ENCODE data around the gene DUOX2.
"Not testable (repeated sequence)": the region's sequence is repeated elsewhere in the genome, so short reads cannot be mapped to it uniquely, and the experiment has no call there.

DUOX2 gene

DNA sequence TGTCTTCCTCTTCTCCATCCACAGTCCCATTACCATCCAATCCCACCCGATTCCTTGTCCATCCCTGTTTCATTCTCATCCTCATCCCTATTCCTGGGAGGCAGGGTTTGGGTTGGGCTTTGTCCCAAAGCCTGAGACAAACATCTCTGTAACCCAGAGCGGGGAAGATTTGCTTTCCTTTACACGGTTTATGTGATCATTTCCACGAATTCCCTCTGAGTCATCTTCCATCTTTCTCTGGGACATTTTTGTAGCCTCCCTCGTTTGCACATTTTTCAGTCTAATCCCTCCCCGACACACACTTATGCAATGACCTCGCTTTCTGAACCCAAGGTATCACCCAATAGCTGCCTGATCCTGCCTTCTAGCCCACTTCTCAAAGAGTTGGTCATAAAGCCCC is 22.8 kb downstream of the DUOX2 start:
- no peak overlapping the region for H3K4me3 ChIP-seq (ENCODE audit: low read depth, low read length)
- TF ChIP-seq CTCF (IDR thresholded peaks at IDR 0.05; ENCODE audit: borderline replicate concordance, insufficient read depth, low read depth, low read length), result no peak

GRCh38 chr15:45089712-45090373 is 24.1 kb downstream of the DUOX2 start:
- TF ChIP-seq CTCF (IDR thresholded peaks at IDR 0.05; ENCODE audit: borderline replicate concordance, insufficient read depth, low read depth, low read length), result no peak
- no peak overlapping the region for H3K4me3 ChIP-seq (ENCODE audit: low read depth, low read length)

- H3K4me3 ChIP-seq (ENCODE audit: low read depth, low read length), result no peak overlapping the region
Measured at GRCh38 chr15:45088801-45089711, 24.9 kb downstream of the DUOX2 start.

DNA sequence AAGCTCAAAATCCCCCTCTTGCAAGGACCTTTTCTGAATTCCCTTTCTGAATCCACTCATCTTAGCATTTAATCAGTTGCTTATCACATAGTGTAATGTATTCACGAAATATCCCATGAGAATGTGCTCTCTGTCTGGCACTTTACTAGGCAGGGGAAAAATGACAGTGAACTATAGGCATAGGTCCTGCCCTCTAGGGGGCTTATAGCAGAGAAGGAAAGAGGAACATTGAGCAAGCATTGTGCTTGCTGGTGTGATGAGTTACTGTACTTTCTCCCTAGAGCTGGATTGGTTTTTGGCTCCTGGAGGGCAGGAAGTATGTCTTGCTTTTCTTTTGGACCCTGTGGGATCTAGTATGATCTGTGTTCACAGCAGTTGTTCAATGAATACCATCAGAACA is 26.5 kb downstream of the DUOX2 start:
- no peak for TF ChIP-seq CTCF (IDR thresholded peaks at IDR 0.05; ENCODE audit: borderline replicate concordance, insufficient read depth, low read depth, low read length)

More at GRCh38 chr15:45088801-45089711, 24.9 kb downstream of the DUOX2 start:
- no peak for TF ChIP-seq CTCF (IDR thresholded peaks at IDR 0.05; ENCODE audit: borderline replicate concordance, insufficient read depth, low read depth, low read length)

DNA sequence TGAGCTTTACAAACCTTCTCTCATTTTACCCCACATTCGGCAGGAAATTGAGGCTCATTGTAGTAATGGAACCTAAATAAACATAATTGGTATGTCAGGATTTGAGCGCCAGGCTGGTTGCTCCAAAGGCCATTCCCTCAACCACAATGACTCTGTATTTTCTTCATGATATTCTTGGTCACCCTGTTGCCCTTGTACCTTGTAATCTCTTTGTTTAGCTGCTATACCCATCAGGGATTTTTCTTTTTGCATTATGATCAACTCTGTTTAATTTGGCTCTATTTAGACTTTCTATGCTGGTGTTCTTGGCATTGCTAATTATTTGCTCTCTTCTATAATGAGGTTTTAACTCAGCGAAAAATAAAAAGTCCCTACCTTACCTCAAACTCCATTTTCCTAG is 29.8 kb downstream of the DUOX2 start:
- no peak for TF ChIP-seq CTCF (IDR thresholded peaks at IDR 0.05; ENCODE audit: borderline replicate concordance, insufficient read depth, low read depth, low read length)

More for the DNA sequence above, 26.5 kb downstream of the DUOX2 start:
- H3K4me3 ChIP-seq (ENCODE audit: low read depth, low read length), result no peak overlapping the region

DNA sequence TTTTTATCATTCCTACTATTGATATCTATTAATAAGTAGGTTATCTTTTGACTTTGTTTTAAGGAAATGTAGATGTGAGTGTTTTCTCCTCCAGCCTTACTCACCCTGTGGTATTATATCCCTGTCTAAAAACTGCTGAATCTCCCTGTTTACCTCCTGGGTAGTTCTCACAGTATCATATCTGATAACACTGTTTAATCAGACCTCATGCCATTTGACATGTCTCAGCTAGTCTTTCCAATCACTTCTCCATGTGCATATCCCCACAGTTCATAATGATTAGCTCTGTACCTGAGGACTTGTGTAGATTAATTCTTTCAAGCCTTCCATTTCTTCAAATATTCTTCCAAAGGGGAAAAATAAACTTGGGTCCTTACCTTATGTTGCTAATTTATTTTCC is 30.7 kb downstream of the DUOX2 start:
- no peak overlapping the region for H3K4me3 ChIP-seq (ENCODE audit: low read depth, low read length)
- no peak for TF ChIP-seq CTCF (IDR thresholded peaks at IDR 0.05; ENCODE audit: borderline replicate concordance, insufficient read depth, low read depth, low read length)

More for the DNA sequence above, 29.8 kb downstream of the DUOX2 start:
- no peak overlapping the region for H3K4me3 ChIP-seq (ENCODE audit: low read depth, low read length)

DNA sequence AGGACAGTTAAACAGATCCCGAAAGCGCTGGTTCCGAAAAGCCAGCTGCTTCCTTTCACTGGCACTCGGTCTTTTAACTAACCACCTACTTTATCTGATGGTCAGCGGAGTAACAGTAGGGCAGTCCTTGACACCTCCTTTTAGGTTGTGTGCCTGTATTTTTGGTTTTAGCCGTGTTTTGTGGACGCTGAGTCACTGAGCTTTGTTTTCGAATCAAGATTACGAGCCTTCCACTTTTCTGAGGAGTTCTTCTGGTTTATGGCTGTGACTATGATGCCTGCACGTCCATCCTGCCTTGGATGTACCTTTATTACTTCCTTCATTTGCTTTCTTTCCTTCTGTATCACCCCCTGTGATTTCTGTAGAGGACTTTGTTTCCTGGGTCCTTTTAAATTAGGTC is 31.6 kb downstream of the DUOX2 start:
- H3K4me3 ChIP-seq (ENCODE audit: low read depth, low read length), result not testable (repeated sequence)

GRCh38 chr15:45080593-45080992 is 33.4 kb downstream of the DUOX2 start:
- H3K4me3 ChIP-seq (ENCODE audit: low read depth, low read length), result not testable (repeated sequence)

DNA sequence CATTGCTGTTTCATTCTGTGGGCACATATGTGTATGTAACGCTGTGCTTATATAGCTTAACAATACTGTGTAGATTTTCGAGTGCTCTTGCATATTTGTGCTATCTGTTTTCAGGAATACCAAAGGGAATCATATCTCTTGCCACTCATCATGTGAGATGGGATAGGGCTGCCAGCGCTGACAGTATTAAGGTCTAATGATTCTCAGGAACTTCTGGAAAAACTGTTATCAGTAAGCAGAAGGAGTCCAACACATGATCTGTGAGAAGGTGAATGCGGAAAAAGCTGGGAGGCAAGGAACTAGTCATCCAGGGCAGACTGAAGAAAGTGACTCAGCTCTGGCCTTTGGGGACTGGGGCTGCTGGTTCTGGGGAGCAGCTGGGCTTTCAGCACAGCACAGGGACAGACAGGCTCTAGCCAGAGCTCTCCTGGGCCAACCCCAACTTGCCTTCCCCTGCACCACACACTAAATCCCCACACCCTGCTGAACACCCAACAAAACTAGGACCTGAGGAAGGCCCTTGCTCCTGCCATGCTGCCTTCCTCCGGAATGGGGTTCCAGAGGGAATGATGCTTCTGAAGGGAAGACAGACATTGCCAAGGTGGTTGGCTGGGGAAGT is 34.2 kb downstream of the DUOX2 start:
- H3K4me3 ChIP-seq (ENCODE audit: low read depth, low read length), result not testable (repeated sequence)

DNA sequence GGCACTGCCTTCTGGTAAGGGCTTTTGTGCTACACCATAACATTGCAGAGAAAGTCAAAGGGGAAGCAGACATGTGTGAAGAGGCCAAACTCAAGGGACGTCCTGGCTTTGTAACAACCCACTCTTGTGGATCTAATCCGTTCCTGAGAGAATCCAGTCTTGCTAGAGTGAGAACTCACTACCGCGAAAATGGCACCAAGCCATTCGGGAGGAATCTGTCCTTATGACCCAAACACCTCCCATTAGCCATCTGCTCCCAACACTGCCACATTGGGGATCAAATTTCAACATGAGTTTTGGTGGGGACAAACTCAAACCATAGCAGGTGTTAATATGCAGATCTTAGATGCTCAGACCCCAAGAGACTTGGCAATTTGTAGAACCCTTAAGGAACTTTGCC is 34.8 kb downstream of the DUOX2 start:
- not testable (repeated sequence) for H3K4me3 ChIP-seq (ENCODE audit: low read depth, low read length)

- H3K4me3 ChIP-seq (ENCODE audit: low read depth, low read length), result not testable (repeated sequence)
Measured at GRCh38 chr15:45077391-45077790, 36.6 kb downstream of the DUOX2 start.

All from GM12875 (cell line).